ENCODE data around the gene GPC3.

GPC3 gene

GRCh38 chrX:133813971-133814370 is 171.4 kb downstream of the GPC3 start:
- Histone ChIP-seq H4K91ac (ENCODE audit: low read depth, low read length, poor library complexity) (no peak overlapping the region), H3K36me3 (replicated peaks in 1 of 2; ENCODE audit: control insufficient read depth in 2 of 2, insufficient read depth in 2 of 2, low read length in 2 of 2) (no peaks in the 10 kb centered on the region), H4K8ac (ENCODE audit: low read depth, low read length) (no peak overlapping the region), H2AFZ (ENCODE audit: low read length) (no peak overlapping the region), H3K9ac (ENCODE audit: low read depth, low read length, poor library complexity) (no peak overlapping the region), H2AK5ac (ENCODE audit: low read depth, low read length) (no peak overlapping the region), H3K4me1 (ENCODE audit: control insufficient read depth in 2 of 2, insufficient read depth in 1 of 2, low read depth in 1 of 2, low read length in 2 of 2) (peaks cover 0 to 4% of the 10 kb centered on the region in 2 donors), H2BK15ac (ENCODE audit: low read length) (no peak overlapping the region), H2BK120ac (ENCODE audit: low read depth, low read length) (no peak overlapping the region), H3K14ac (ENCODE audit: low read length) (no peak overlapping the region), H3K27ac (replicated peaks; ENCODE audit: low read length) (no peak overlapping the region), H3K23ac (ENCODE audit: low read depth, low read length, poor library complexity) (no peak overlapping the region), H3K4me2 (ENCODE audit: insufficient read depth, low read length, poor library complexity, severe bottlenecking) (no peak overlapping the region), H3K9me3 (replicated peaks in 1 of 2; ENCODE audit: control insufficient read depth in 2 of 2, insufficient read depth in 1 of 2, low read depth in 1 of 2, low read length in 2 of 2) (no peaks in the 10 kb centered on the region), H3K4ac (ENCODE audit: low read length) (no peak overlapping the region), H3K4me3 (ENCODE audit: low read length in 2 of 2) (no peak overlapping the region), H3K18ac (ENCODE audit: low read length) (no peak overlapping the region), H3K79me1 (ENCODE audit: low read depth, low read length) (no peaks in the 10 kb centered on the region), H2BK5ac (ENCODE audit: low read length) (no peak overlapping the region), H3K27me3 (ENCODE audit: control insufficient read depth in 3 of 3, insufficient read depth in 3 of 3, low read depth in 1 of 3, low read length in 3 of 3) (no peaks in the 10 kb centered on the region), H2BK12ac (ENCODE audit: low read length) (no peak overlapping the region)
- WGBS, 2 donors (ENCODE audit: extremely low coverage in 2 of 2, insufficient read length in 2 of 2, insufficient replicate concordance in 1 of 2), result no CpG with 5 or more reads among the region's 6 CpGs
- DNase-seq (ENCODE audit: low spot score), result no peak

GRCh38 chrX:133812402-133812801 is 173.0 kb downstream of the GPC3 start:
- Histone ChIP-seq H3K4me2 (ENCODE audit: insufficient read depth, low read length, poor library complexity, severe bottlenecking) (no peak overlapping the region), H3K4me3 (ENCODE audit: low read length in 2 of 2) (no peak overlapping the region), H3K23ac (ENCODE audit: low read depth, low read length, poor library complexity) (no peak overlapping the region), H2BK5ac (ENCODE audit: low read length) (no peak overlapping the region), H2BK120ac (ENCODE audit: low read depth, low read length) (no peak overlapping the region), H2AK5ac (ENCODE audit: low read depth, low read length) (no peak overlapping the region), H3K4ac (ENCODE audit: low read length) (no peak overlapping the region), H4K8ac (ENCODE audit: low read depth, low read length) (no peak overlapping the region), H2AFZ (ENCODE audit: low read length) (no peak overlapping the region), H3K9me3 (replicated peaks in 1 of 2; ENCODE audit: control insufficient read depth in 2 of 2, insufficient read depth in 1 of 2, low read depth in 1 of 2, low read length in 2 of 2) (no peaks in the 10 kb centered on the region), H3K18ac (ENCODE audit: low read length) (no peak overlapping the region), H3K4me1 (ENCODE audit: control insufficient read depth in 2 of 2, insufficient read depth in 1 of 2, low read depth in 1 of 2, low read length in 2 of 2) (peaks cover 0 to 4% of the 10 kb centered on the region in 2 donors), H3K36me3 (replicated peaks in 1 of 2; ENCODE audit: control insufficient read depth in 2 of 2, insufficient read depth in 2 of 2, low read length in 2 of 2) (no peaks in the 10 kb centered on the region), H4K91ac (ENCODE audit: low read depth, low read length, poor library complexity) (no peak overlapping the region), H3K79me1 (ENCODE audit: low read depth, low read length) (no peaks in the 10 kb centered on the region), H3K27me3 (ENCODE audit: control insufficient read depth in 3 of 3, insufficient read depth in 3 of 3, low read depth in 1 of 3, low read length in 3 of 3) (no peaks in the 10 kb centered on the region), H3K14ac (ENCODE audit: low read length) (no peak overlapping the region), H2BK12ac (ENCODE audit: low read length) (no peak overlapping the region), H2BK15ac (ENCODE audit: low read length) (no peak overlapping the region), H3K9ac (ENCODE audit: low read depth, low read length, poor library complexity) (no peak overlapping the region), H3K27ac (replicated peaks; ENCODE audit: low read length) (no peak overlapping the region)
- no peak for DNase-seq (ENCODE audit: low spot score)
- WGBS, 2 donors (ENCODE audit: extremely low coverage in 2 of 2, insufficient read length in 2 of 2, insufficient replicate concordance in 1 of 2), result no CpG with 5 or more reads among the region's 3 CpGs

- no peak overlapping the region for H2BK15ac ChIP-seq (ENCODE audit: low read length)
- no peaks in the 10 kb centered on the region for H3K9me3 ChIP-seq (replicated peaks in 1 of 2; ENCODE audit: control insufficient read depth in 2 of 2, insufficient read depth in 1 of 2, low read depth in 1 of 2, low read length in 2 of 2)
- no peak overlapping the region for H2AFZ ChIP-seq (ENCODE audit: low read length)
- no peak overlapping the region for H2AK5ac ChIP-seq (ENCODE audit: low read depth, low read length)
- H3K79me1 ChIP-seq (ENCODE audit: low read depth, low read length), result no peaks in the 10 kb centered on the region
- H2BK120ac ChIP-seq (ENCODE audit: low read depth, low read length), result no peak overlapping the region
- no peak overlapping the region for H3K4me3 ChIP-seq (ENCODE audit: low read length in 2 of 2)
- H3K18ac ChIP-seq (ENCODE audit: low read length), result no peak overlapping the region
- H3K9ac ChIP-seq (ENCODE audit: low read depth, low read length, poor library complexity), result no peak overlapping the region
- H3K36me3 ChIP-seq (replicated peaks in 1 of 2; ENCODE audit: control insufficient read depth in 2 of 2, insufficient read depth in 2 of 2, low read length in 2 of 2), result no peaks in the 10 kb centered on the region
- no peak overlapping the region for H3K4ac ChIP-seq (ENCODE audit: low read length)
- H3K14ac ChIP-seq (ENCODE audit: low read length), result no peak overlapping the region
- H3K27ac ChIP-seq (replicated peaks; ENCODE audit: low read length), result no peak overlapping the region
- H3K23ac ChIP-seq (ENCODE audit: low read depth, low read length, poor library complexity), result no peak overlapping the region
- no peak for DNase-seq (ENCODE audit: low spot score)
- no peak overlapping the region for H4K91ac ChIP-seq (ENCODE audit: low read depth, low read length, poor library complexity)
- no peak overlapping the region for H2BK5ac ChIP-seq (ENCODE audit: low read length)
- H3K27me3 ChIP-seq (ENCODE audit: control insufficient read depth in 3 of 3, insufficient read depth in 3 of 3, low read depth in 1 of 3, low read length in 3 of 3), result no peaks in the 10 kb centered on the region
- H3K4me1 ChIP-seq (ENCODE audit: control insufficient read depth in 2 of 2, insufficient read depth in 1 of 2, low read depth in 1 of 2, low read length in 2 of 2), result peaks cover 0 to 4% of the 10 kb centered on the region in 2 donors
- H3K4me2 ChIP-seq (ENCODE audit: insufficient read depth, low read length, poor library complexity, severe bottlenecking), result no peak overlapping the region
- no peak overlapping the region for H4K8ac ChIP-seq (ENCODE audit: low read depth, low read length)
- no CpG with 5 or more reads among the region's 3 CpGs for WGBS, 2 donors (ENCODE audit: extremely low coverage in 2 of 2, insufficient read length in 2 of 2, insufficient replicate concordance in 1 of 2)
- no peak overlapping the region for H2BK12ac ChIP-seq (ENCODE audit: low read length)
Measured at GRCh38 chrX:133810925-133811324, 174.5 kb downstream of the GPC3 start.

GRCh38 chrX:133804072-133804471 is 181.3 kb downstream of the GPC3 start:
- H3K4me2 ChIP-seq (ENCODE audit: insufficient read depth, low read length, poor library complexity, severe bottlenecking), result no peak overlapping the region
- no peak overlapping the region for H3K18ac ChIP-seq (ENCODE audit: low read length)
- H3K36me3 ChIP-seq (replicated peaks in 1 of 2; ENCODE audit: control insufficient read depth in 2 of 2, insufficient read depth in 2 of 2, low read length in 2 of 2), result no peaks in the 10 kb centered on the region
- no peak overlapping the region for H2BK5ac ChIP-seq (ENCODE audit: low read length)
- H2BK15ac ChIP-seq (ENCODE audit: low read length), result no peak overlapping the region
- no peaks in the 10 kb centered on the region for H3K4me1 ChIP-seq (ENCODE audit: control insufficient read depth in 2 of 2, insufficient read depth in 1 of 2, low read depth in 1 of 2, low read length in 2 of 2)
- H3K4me3 ChIP-seq (ENCODE audit: low read length in 2 of 2), result no peak overlapping the region
- no peak overlapping the region for H3K4ac ChIP-seq (ENCODE audit: low read length)
- no peak overlapping the region for H4K91ac ChIP-seq (ENCODE audit: low read depth, low read length, poor library complexity)
- H3K27ac ChIP-seq (replicated peaks; ENCODE audit: low read length), result no peak overlapping the region
- H2AFZ ChIP-seq (ENCODE audit: low read length), result no peak overlapping the region
- H2BK120ac ChIP-seq (ENCODE audit: low read depth, low read length), result no peak overlapping the region
- no peak overlapping the region for H3K23ac ChIP-seq (ENCODE audit: low read depth, low read length, poor library complexity)
- no peak overlapping the region for H2AK5ac ChIP-seq (ENCODE audit: low read depth, low read length)
- no peak overlapping the region for H3K9ac ChIP-seq (ENCODE audit: low read depth, low read length, poor library complexity)
- H3K14ac ChIP-seq (ENCODE audit: low read length), result no peak overlapping the region
- WGBS, 2 donors (ENCODE audit: extremely low coverage in 2 of 2, insufficient read length in 2 of 2, insufficient replicate concordance in 1 of 2), result no CpG with 5 or more reads among the region's 6 CpGs
- peaks cover 0 to 5% (median 0%) of the 10 kb centered on the region in 3 experiments for H3K27me3 ChIP-seq (ENCODE audit: control insufficient read depth in 3 of 3, insufficient read depth in 3 of 3, low read depth in 1 of 3, low read length in 3 of 3)
- no peak overlapping the region for H2BK12ac ChIP-seq (ENCODE audit: low read length)
- H3K79me1 ChIP-seq (ENCODE audit: low read depth, low read length), result no peaks in the 10 kb centered on the region
- no peaks in the 10 kb centered on the region for H3K9me3 ChIP-seq (replicated peaks in 1 of 2; ENCODE audit: control insufficient read depth in 2 of 2, insufficient read depth in 1 of 2, low read depth in 1 of 2, low read length in 2 of 2)
- H4K8ac ChIP-seq (ENCODE audit: low read depth, low read length), result no peak overlapping the region
- DNase-seq (ENCODE audit: low spot score), result no peak
